GM21737 (cell line): ENCODE measurements around the gene MUC2.

ENCODE experiments used
- ATAC-seq: cut with Tn5 transposase; IDR thresholded peaks from one replicate; pipeline ENCODE4 v1.9.1; 2021; ENCODE audit warnings: mild to moderate bottlenecking, moderate library complexity; ENCODE audit not compliant: unreplicated experiment

MUC2 gene

DNA sequence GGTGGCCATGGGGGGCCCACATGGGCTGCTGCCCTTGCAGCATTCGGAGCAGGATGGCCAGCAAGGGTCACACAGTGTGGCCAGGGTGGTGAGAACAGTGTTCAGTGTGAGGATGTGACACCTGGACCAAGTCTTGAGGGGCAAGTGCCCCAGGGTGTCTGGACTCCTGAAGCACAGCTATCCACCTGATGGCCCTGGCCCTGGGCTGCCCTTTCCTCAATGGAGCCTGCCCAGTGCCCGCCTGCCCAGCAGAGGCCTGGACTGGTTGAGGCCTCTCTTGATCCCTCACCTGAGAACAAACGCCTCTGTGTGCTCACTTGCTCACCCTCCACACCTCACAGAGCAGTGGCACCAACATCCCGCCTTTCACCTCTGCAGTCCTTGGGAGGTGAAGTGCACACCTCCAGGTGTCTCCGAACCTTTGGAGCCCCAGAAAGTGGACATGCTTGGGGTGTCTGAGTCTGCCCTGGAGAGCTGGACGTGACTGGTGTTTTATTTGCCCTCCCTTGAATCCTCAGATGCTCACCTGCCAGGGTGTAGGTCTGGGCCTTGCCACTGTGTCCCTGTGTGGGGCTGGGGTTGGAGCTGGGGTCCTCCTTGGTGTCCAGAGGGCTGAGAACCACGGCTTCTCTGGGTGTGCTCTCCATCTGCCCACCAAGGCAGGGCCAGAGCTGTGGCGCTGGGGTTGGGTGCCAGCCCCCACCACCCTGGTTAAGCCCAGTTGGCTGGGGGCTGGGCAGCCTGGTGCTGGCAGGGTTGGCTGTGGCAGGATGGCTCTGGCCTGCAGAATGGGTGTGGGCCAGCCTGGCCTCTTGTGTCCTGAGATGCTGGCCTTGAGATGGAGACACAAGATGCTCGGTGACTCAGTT lies 3.8 kb upstream of the MUC2 start:
- ATAC-seq, result no peak

DNA sequence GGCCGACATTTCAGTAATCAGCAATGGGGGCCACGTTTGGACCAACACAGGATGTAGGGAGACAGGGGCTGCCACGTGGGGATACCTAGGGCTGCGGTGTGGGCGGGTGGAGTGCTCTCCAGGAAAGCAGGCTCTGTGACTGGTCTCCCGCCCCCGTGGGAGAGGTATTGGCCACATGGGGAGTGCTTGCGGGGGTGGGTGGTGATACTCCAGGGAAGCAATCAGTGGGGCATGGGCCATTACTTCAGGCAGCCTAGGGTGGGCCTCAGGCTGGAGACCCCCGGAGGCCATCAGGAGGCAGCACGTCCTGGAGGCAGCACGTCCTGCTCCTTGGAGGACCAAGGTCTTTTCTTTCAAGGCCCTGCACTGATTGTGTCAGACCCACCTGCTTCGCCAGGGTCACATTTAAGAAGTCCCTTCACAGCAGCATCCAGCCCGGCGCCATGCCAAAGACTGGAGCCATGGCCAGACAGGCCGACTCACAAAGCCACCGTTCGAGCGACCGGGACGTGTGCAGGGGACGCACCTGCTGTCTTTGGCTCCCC lies 3.0 kb upstream of the MUC2 start:
- ATAC-seq, result no peak

- no peak for ATAC-seq
These were observed 2.4 kb upstream of the MUC2 start for GRCh38 chr11:1072116-1072820.

DNA sequence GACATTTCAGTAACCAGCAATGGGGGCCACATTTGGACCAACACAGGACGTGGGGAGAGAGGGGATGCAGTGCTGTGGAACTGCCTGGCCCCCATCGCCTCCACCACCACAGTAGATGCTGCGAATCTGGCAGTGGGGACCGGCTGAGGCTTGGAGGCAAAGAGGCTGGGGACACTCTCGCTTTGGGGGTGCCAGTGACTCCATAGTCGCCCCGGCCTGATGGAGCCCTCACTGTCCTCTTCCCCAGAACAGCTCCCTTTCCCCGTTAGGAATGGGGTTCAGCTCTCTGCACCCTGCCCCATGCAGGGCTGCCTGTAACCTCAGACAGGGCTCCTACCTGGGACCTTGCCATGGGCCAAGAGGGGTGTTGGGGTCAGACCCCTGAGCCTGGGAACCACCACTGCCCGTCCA lies 1.8 kb upstream of the MUC2 start:
- no peak for ATAC-seq

DNA sequence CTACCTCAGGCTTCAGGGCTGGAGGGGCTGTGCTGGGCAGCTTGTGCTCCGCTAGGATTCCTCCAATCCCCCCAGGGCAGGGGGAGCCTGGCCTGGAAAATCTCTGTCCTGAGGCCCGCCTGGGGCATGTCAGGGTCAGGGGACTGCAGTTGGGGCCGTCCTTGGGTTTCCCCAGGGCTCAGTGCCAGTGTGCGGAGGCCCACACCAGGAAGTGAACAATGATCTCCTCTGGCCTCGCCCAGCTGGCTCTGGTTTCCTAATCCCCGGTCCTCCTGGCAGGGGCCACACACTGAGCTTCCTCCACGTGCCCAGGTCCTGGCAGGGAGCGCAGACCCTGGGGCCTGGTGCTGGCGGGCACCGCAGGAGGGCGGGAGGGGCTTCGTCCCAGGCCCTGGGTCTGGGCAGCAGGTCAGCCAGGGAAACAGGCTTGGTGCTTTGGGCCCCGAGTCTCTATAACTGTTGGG lies 1.4 kb upstream of the MUC2 start:
- no peak for ATAC-seq

- no peak for ATAC-seq
These were observed 827 bp upstream of the MUC2 start for GRCh38 chr11:1073851-1074243.

- no peak for ATAC-seq
These were observed 752 bp downstream of the MUC2 start for GRCh38 chr11:1075341-1075911.

DNA sequence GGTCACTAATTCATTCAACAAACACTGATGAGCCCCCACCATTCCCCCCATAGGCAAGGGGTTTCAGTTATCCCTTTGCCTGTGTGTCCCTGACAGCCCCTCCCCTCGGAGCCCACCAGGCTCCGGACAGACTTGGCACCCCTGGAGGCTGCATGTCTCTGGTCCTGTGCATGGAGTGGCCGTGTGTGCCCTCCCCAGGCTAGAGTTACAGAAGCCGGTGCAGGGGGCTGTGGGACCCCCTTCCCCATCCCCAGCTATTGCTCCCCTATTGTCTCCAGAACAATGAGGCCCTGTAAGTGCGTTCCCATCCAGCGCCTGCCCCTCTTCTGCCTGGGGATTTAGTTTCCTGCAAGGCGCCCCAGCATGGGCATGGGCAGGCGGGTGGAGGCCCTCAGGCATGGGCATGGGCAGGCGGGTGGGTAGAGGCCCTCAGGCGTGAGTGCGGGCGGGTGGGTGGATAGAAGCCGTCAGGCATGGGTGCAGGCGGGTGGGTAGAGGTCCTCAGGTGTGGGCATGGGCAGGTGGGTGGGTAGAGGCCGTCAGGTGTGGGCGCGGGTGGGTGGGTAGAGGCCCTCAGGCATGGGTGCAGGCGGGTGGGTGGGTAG lies 1.5 kb downstream of the MUC2 start:
- no peak for ATAC-seq

DNA sequence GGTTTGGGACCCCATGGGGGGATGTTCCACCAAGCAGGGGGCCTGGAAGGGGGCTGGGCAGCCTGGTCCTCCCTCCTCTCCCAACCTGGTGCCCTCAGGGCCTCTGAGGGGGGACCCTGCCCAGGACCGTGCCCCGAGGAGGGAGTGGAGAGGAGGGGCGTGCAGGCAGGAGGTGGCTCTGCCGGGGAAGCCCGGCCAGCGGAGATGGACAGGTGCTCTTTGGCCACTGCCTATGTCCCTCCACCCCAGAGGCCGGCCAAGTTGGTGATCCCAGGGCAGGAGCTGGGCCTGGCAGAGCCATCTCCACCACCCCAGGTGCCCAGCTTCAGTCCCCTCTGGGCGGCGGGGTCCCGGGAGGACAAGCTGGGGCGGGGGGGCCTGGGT lies 2.4 kb downstream of the MUC2 start:
- ATAC-seq, result no peak

DNA sequence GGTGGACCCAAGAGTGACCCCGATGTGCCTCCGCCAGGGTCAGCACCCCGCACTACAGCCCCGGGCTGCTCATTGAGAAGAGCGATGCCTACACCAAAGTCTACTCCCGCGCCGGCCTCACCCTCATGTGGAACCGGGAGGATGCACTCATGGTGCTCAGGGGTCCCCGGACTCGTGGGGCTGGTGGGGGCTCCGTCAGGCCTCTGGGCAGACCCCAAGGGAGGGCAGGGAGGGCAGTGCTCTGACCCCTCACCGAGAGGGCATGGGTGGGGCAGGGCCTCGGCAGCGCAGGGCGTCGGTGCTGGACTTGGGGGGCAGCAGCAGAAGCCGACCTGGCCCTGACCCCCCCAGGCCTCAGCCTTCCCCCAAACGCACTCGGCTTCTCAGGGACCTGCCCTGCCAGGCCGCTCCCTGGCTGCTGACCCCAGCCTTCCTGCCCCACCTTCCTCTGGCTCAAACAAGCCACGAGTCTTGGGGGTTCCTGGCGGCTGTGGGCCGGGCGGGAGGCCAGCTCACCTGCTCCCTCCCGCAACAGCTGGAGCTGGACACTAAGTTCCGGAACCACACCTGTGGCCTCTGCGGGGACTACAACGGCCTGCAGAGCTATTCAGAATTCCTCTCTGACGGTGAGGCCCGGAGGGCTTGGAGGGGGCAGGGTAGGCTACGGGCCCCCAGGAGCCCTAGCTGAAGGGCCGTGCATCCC lies 2.9 kb downstream of the MUC2 start:
- ATAC-seq, result no peak

DNA sequence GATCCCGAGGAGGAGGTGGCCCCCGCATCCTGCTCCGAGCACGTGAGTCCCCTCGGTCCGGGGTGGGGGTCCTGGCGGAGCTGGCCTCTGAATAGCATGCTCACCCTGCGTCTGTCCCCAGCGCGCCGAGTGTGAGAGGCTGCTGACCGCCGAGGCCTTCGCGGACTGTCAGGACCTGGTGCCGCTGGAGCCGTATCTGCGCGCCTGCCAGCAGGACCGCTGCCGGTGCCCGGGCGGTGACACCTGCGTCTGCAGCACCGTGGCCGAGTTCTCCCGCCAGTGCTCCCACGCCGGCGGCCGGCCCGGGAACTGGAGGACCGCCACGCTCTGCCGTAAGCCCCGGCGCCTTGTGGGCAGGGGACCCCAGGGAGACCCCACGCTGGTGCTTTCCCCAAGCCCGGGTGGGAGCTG lies 3.5 kb downstream of the MUC2 start:
- no peak for ATAC-seq

- ATAC-seq, result no peak
These were observed 7.1 kb downstream of the MUC2 start for GRCh38 chr11:1081601-1082311.

DNA sequence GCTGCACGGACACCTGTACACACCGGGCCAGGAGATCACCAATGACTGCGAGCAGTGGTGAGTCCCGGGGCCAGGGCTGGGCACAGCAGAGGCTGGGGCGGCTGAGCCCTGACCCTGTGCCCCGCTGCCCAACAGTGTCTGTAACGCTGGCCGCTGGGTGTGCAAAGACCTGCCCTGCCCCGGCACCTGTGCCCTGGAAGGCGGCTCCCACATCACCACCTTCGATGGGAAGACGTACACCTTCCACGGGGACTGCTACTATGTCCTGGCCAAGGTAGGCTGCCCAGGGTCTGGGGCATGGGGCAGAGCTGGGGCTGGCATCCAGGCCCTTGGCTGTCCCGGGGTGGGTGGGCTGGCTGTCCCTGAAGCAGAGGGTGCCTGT lies 7.7 kb downstream of the MUC2 start:
- no peak for ATAC-seq

DNA sequence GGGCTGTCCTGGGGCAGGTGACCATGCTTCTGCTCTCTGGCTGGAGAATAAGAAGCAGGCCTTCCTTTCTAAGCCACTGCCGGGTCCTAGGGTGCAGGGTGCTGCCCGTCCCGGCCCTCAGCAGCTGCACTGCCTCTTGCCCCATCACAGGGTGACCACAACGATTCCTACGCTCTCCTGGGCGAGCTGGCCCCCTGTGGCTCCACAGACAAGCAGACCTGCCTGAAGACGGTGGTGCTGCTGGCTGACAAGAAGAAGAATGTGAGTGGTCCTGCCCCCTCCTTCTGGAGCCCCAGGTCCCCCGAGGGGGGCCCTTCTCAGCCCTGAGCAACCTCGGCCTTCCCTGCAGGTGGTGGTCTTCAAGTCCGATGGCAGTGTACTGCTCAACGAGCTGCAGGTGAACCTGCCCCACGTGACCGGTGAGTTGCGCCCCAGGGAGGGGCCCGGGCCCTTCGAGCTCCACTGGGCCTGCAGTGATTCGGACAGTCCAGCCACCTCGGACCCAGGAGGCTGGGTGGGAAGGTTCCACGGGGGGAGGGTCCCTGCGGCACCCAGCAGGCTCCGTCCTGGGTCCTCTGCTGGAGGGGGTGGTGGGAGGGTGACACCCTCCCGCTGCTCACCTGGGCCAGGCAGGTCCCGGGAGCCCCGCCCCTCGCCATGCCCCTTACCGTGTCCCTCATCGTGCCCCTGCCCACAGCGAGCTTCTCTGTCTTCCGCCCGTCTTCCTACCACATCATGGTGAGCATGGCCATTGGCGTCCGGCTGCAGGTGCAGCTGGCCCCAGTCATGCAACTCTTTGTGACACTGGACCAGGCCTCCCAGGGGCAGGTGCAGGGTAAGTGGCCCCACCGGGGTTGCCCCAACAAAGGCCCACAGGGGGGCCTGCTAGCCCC lies 8.3 kb downstream of the MUC2 start:
- no peak for ATAC-seq

DNA sequence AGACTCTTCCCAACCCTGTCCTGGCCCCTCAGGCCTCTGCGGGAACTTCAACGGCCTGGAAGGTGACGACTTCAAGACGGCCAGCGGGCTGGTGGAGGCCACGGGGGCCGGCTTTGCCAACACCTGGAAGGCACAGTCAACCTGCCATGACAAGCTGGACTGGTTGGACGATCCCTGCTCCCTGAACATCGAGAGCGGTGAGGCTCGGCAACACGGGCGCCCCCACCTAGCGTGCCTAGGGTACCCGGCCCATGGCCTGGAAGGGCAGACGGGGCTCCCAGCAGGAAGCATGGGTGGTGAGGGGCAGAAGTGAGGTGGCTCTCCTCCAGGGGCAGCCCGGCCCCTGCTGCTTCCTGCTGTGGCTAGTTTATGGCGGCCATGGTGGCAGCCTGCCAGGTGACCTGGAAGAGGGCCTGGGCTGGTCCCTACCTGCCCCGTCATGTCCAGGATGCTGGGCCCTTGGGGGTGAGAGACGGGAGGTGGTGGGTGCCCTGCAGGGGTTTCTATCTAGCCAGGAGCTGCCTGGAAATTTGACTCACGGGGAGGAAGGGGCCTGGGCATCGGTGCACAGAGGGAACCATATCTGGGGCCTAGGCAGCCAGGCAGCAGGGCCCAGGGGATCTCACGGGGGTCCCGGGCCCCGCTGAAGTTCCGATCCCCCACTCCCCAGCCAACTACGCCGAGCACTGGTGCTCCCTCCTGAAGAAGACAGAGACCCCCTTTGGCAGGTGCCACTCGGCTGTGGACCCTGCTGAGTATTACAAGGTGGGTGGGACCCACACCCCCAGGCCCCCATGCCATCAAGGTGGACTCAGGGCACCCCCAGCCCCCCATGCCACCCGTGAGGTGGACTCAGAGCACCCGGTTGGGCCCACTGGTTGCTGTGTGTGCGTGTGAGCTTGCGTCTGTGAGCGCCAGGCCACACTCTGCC lies 9.2 kb downstream of the MUC2 start:
- ATAC-seq, result no peak

- no peak for ATAC-seq
These were observed 10.1 kb downstream of the MUC2 start for GRCh38 chr11:1084561-1085439.
